ENCODE measurements around the gene KDM5C.

DNA sequence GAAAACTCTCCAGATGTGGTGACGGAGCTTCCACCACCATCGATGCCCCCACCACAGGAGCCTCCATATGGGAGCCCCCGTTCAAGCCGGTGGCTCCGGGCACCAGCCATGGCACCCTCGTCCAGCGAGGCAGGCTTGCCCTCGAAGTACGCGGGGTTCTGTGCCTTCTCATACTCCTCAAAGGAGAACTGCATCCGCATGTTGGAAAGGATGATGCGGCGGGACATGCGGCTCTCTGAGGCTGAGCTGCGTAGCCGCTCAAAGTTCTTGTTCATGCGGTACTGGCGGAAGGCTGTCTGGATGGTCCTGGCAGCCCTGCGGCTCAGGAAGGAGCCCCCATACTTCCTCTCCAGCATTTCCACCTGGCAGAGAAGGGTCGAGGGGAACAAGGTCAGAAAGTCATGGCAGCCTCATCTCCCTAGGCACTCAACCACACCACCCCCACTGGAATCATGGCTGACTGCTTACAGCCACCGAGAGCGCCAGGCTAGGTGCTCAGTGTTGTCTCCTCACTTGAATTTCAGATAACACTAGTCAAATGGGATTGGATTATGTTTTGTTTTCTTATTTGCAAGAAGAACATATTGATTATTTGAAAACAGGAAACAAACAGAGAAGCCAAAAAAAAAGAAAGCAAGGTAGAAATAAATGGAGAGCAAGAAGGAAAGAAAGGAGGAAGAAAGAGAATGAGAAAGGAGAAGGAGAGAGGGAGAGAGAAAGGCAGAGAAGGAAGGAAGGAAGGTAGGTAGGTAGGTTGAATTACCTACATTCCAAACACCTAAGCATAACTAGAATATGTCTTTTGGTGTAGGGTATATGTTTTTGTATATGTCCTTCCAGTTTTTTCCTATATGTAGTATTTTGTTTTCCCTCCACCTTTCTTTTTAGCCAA, 29.8 kb upstream of the KDM5C start:
- TF ChIP-seq, protein P1, sequence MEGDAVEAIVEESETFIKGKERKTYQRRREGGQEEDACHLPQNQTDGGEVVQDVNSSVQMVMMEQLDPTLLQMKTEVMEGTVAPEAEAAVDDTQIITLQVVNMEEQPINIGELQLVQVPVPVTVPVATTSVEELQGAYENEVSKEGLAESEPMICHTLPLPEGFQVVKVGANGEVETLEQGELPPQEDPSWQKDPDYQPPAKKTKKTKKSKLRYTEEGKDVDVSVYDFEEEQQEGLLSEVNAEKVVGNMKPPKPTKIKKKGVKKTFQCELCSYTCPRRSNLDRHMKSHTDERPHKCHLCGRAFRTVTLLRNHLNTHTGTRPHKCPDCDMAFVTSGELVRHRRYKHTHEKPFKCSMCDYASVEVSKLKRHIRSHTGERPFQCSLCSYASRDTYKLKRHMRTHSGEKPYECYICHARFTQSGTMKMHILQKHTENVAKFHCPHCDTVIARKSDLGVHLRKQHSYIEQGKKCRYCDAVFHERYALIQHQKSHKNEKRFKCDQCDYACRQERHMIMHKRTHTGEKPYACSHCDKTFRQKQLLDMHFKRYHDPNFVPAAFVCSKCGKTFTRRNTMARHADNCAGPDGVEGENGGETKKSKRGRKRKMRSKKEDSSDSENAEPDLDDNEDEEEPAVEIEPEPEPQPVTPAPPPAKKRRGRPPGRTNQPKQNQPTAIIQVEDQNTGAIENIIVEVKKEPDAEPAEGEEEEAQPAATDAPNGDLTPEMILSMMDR (conservative IDR thresholded peaks at IDR 0.05; ENCODE audit: low read depth, low read length) = no peak
- TF ChIP-seq RAD21 (IDR thresholded peaks at IDR 0.05; ENCODE audit: low read length) = no peak
- no peak for TF ChIP-seq MAZ (IDR thresholded peaks at IDR 0.05; ENCODE audit: borderline replicate concordance, low read depth, low read length)
- TF ChIP-seq MAFK (IDR thresholded peaks at IDR 0.05; ENCODE audit: low read depth, low read length) = no peak
- no peak for TF ChIP-seq POLR2A (IDR thresholded peaks at IDR 0.05; ENCODE audit: low read depth, low read length)
- TF ChIP-seq RCOR1 (IDR thresholded peaks at IDR 0.05; ENCODE audit: insufficient replicate concordance, low read length) = no peak
- TF ChIP-seq MXI1 (IDR thresholded peaks at IDR 0.05; ENCODE audit: borderline replicate concordance, low read depth, low read length) = no peak
- no peak for TF ChIP-seq RFX5 (IDR thresholded peaks at IDR 0.05; ENCODE audit: low read depth, low read length)
- TF ChIP-seq, protein P2, sequence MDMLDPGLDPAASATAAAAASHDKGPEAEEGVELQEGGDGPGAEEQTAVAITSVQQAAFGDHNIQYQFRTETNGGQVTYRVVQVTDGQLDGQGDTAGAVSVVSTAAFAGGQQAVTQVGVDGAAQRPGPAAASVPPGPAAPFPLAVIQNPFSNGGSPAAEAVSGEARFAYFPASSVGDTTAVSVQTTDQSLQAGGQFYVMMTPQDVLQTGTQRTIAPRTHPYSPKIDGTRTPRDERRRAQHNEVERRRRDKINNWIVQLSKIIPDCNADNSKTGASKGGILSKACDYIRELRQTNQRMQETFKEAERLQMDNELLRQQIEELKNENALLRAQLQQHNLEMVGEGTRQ (IDR thresholded peaks at IDR 0.05; ENCODE audit: low read depth, low read length) = no peak
- TF ChIP-seq, protein P3, sequence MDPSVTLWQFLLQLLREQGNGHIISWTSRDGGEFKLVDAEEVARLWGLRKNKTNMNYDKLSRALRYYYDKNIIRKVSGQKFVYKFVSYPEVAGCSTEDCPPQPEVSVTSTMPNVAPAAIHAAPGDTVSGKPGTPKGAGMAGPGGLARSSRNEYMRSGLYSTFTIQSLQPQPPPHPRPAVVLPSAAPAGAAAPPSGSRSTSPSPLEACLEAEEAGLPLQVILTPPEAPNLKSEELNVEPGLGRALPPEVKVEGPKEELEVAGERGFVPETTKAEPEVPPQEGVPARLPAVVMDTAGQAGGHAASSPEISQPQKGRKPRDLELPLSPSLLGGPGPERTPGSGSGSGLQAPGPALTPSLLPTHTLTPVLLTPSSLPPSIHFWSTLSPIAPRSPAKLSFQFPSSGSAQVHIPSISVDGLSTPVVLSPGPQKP (IDR thresholded peaks at IDR 0.05; ENCODE audit: borderline replicate concordance, low read depth, low read length) = no peak
- TF ChIP-seq SMC3 (IDR thresholded peaks at IDR 0.05; ENCODE audit: low read depth, low read length) = no peak
- TF ChIP-seq CEBPB (IDR thresholded peaks at IDR 0.05; ENCODE audit: low read depth, low read length) = no peak
- TF ChIP-seq NFE2L2 (IDR thresholded peaks at IDR 0.05; ENCODE audit: low read depth, low read length) = no peak
